GM18951 (cell line): ENCODE measurements around the gene CD99L2.
A peak's percentile ranks its signal among the peaks of the same experiment; 100 is the strongest.
"Not testable (repeated sequence)": the region's sequence is repeated elsewhere in the genome, so short reads cannot be mapped to it uniquely, and the experiment has no call there.

Source experiments
- POLR2A ChIP-seq: IDR thresholded peaks from 4 replicates; pipeline ENCODE4 v1.6.1; 2011; ENCODE audit warnings: mild to moderate bottlenecking; ENCODE audit not compliant: insufficient read length, insufficient read depth; ENCODE audit errors: extremely low read depth
- in situ Hi-C: fragments of 300-500 bp; cut with MboI; formaldehyde crosslinking; loops from one replicate; pipeline ENCODE4 v1.12.0; 2022; ENCODE audit warnings: low sequenced_read_pairs, mixed read lengths, inconsistent platforms; ENCODE audit not compliant: unreplicated experiment

The CD99L2 gene

GRCh38 chrX:150913511-150913910 is 15.0 kb upstream of the CD99L2 start:
- no peak for TF ChIP-seq POLR2A
- in situ Hi-C loops, result no loop called here

GRCh38 chrX:150907474-150907873 is 9.0 kb upstream of the CD99L2 start:
- in situ Hi-C loops, result no loop called here
- TF ChIP-seq POLR2A, result no peak

GRCh38 chrX:150906694-150907093 is 8.2 kb upstream of the CD99L2 start:
- no peak for TF ChIP-seq POLR2A
- in situ Hi-C loops, result no loop called here

GRCh38 chrX:150905293-150905692 is 6.8 kb upstream of the CD99L2 start:
- TF ChIP-seq POLR2A, result no peak
- in situ Hi-C loops, result no loop called here

- in situ Hi-C loops, result no loop called here
- TF ChIP-seq POLR2A, result no peak
Measured at GRCh38 chrX:150903110-150903508, 4.6 kb upstream of the CD99L2 start.

- TF ChIP-seq POLR2A, result no peak
- in situ Hi-C loops, result no loop called here
Measured at GRCh38 chrX:150902434-150903109, 4.1 kb upstream of the CD99L2 start.

- in situ Hi-C loops, result no loop called here
- TF ChIP-seq POLR2A, result peak; percentile 9
Measured at GRCh38 chrX:150899191-150899757, 806 bp upstream of the CD99L2 start.

GRCh38 chrX:150897421-150898320 is 797 bp downstream of the CD99L2 start:
- in situ Hi-C loops, result no loop called here
- no peak for TF ChIP-seq POLR2A

GRCh38 chrX:150896632-150897031 is 1.8 kb downstream of the CD99L2 start:
- in situ Hi-C loops, result no loop called here
- TF ChIP-seq POLR2A, result no peak

- in situ Hi-C loops, result no loop called here
- no peak for TF ChIP-seq POLR2A
Measured at GRCh38 chrX:150893936-150894335, 4.5 kb downstream of the CD99L2 start.

- no peak for TF ChIP-seq POLR2A
- in situ Hi-C loops, result no loop called here
Measured at GRCh38 chrX:150889131-150889530, 9.3 kb downstream of the CD99L2 start.

- TF ChIP-seq POLR2A, result no peak
- in situ Hi-C loops, result no loop called here
Measured at GRCh38 chrX:150887906-150888465, 10.5 kb downstream of the CD99L2 start.

- in situ Hi-C loops, result not testable (repeated sequence)
Measured at GRCh38 chrX:150887268-150887667, 11.2 kb downstream of the CD99L2 start.
